NCI-H2171 (cell line): ENCODE data around the gene HNRNPUL1.
"Not testable (repeated sequence)": the region's sequence is repeated elsewhere in the genome, so short reads cannot be mapped to it uniquely, and the experiment has no call there.

Source experiments
- DNase-seq: peaks from one replicate; lab custom pipeline; 2025; lab: John Stamatoyannopoulos, UW

The HNRNPUL1 gene

GRCh38 chr19:41276231-41276630, 12.1 kb downstream of the HNRNPUL1 start:
- no peak for DNase-seq

GRCh38 chr19:41278478-41278877, 14.3 kb downstream of the HNRNPUL1 start:
- no peak for DNase-seq

GRCh38 chr19:41288673-41289530, 24.7 kb downstream of the HNRNPUL1 start:
- DNase-seq, result no peak

- DNase-seq, result not testable (repeated sequence)
Observed at GRCh38 chr19:41289814-41290213, 25.6 kb downstream of the HNRNPUL1 start.

GRCh38 chr19:41294393-41294792, 30.2 kb downstream of the HNRNPUL1 start:
- no peak for DNase-seq

- DNase-seq, result no peak
Observed at GRCh38 chr19:41295499-41295898, 31.3 kb downstream of the HNRNPUL1 start.

- no peak for DNase-seq
Observed at GRCh38 chr19:41296433-41296871, 32.3 kb downstream of the HNRNPUL1 start.

GRCh38 chr19:41297628-41298347, 33.6 kb downstream of the HNRNPUL1 start:
- no peak for DNase-seq

- DNase-seq, result no peak
Observed at GRCh38 chr19:41298348-41298964, 34.3 kb downstream of the HNRNPUL1 start.

GRCh38 chr19:41299046-41299754, 35.0 kb downstream of the HNRNPUL1 start:
- no peak for DNase-seq

- DNase-seq, result no peak
Observed at GRCh38 chr19:41299755-41300089, 35.5 kb downstream of the HNRNPUL1 start.

GRCh38 chr19:41300555-41300954, 36.4 kb downstream of the HNRNPUL1 start:
- no peak for DNase-seq

- DNase-seq, result no peak
Observed at GRCh38 chr19:41302624-41303351, 38.6 kb downstream of the HNRNPUL1 start.

GRCh38 chr19:41303954-41304353, 39.8 kb downstream of the HNRNPUL1 start:
- DNase-seq, result no peak

GRCh38 chr19:41304706-41305483, 40.7 kb downstream of the HNRNPUL1 start:
- no peak for DNase-seq

- no peak for DNase-seq
Observed at GRCh38 chr19:41305927-41306793, 42.0 kb downstream of the HNRNPUL1 start.

- no peak for DNase-seq
Observed at GRCh38 chr19:41307090-41307875, 43.1 kb downstream of the HNRNPUL1 start.

GRCh38 chr19:41307954-41308449, 43.8 kb downstream of the HNRNPUL1 start:
- no peak for DNase-seq
